Kidney epithelial cell (primary cell): ENCODE results near the gene GADD45B. TPM values are rescaled to one million over a fixed set of nuclear protein-coding genes. Genes with fewer than 3 reads are reported as not detected.

ENCODE experiments used
- DNase-seq: peaks from one replicate; pipeline ENCODE4 v3.0.0-alpha.2; 2010; ENCODE audit warnings: low read depth
- H3K27me3 ChIP-seq: 2 replicates; pipeline ENCODE4 v1.6.0; 2011; ENCODE audit warnings: low read length; ENCODE audit not compliant: control insufficient read depth, insufficient read depth
- H3K36me3 ChIP-seq: 2 replicates; pipeline ENCODE4 v1.5.1; 2011; ENCODE audit warnings: low read length; ENCODE audit not compliant: control insufficient read depth, insufficient read depth
- H3K4me3 ChIP-seq: 2 replicates; pipeline ENCODE4 v1.5.1; 2011; ENCODE audit warnings: low read depth, mild to moderate bottlenecking, control low read depth, low read length
- total RNA-seq: library from RNA; depleted of rRNA; stranded (reverse); fragments of >200 nt; gene quantifications from 2 replicates; pipeline ENCODE4 v1.2.3, GENCODE V29; 2015
- TF ChIP-seq, protein P1 (sequence below): IDR thresholded peaks from 2 replicates; pipeline ENCODE4 v1.5.1; 2011; ENCODE audit warnings: mild to moderate bottlenecking, moderate library complexity, low read length, control low read depth, inconsistent platforms; ENCODE audit not compliant: insufficient read depth, poor library complexity, severe bottlenecking

Gene GADD45B
- total RNA-seq, 1 donor from 2014 or later, result 99.6 TPM

DNA sequence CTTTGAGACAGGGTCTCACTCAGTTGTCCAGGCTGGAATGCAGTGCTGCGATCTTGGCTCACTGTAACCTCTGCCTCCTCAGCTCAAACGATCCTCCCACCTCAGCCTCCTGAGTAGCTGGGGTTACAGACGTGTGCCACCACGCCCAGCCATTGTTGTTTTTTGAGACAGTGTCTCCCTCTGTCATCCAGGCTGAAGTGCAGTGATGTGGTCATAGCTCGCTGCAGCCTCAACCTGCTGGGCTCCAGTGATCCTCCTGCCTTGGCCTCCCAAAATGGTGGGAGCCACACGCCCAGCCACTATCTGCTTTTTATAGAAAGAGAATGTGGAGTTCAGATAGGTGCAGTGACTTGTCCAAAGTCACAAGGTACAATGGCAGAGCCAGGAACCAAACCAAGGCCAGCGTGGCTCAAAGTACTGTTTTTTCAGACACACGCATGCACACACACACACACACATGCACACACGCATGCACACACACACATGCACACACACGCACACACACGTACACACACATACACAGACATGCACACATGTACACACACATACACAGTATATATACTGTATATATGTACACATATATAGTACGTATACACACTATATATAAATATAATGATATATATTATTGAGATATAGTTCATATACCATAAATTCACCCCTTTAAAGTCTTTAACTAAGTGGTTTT lies 6.6 kb downstream of the GADD45B start:
- Histone ChIP-seq H3K27me3 (no peaks in the 10 kb centered on the region), H3K36me3 (no peaks in the 10 kb centered on the region), H3K4me3 (no peak overlapping the region)
- TF ChIP-seq, protein P1, sequence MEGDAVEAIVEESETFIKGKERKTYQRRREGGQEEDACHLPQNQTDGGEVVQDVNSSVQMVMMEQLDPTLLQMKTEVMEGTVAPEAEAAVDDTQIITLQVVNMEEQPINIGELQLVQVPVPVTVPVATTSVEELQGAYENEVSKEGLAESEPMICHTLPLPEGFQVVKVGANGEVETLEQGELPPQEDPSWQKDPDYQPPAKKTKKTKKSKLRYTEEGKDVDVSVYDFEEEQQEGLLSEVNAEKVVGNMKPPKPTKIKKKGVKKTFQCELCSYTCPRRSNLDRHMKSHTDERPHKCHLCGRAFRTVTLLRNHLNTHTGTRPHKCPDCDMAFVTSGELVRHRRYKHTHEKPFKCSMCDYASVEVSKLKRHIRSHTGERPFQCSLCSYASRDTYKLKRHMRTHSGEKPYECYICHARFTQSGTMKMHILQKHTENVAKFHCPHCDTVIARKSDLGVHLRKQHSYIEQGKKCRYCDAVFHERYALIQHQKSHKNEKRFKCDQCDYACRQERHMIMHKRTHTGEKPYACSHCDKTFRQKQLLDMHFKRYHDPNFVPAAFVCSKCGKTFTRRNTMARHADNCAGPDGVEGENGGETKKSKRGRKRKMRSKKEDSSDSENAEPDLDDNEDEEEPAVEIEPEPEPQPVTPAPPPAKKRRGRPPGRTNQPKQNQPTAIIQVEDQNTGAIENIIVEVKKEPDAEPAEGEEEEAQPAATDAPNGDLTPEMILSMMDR, result no peak
- DNase-seq, result no peak

DNA sequence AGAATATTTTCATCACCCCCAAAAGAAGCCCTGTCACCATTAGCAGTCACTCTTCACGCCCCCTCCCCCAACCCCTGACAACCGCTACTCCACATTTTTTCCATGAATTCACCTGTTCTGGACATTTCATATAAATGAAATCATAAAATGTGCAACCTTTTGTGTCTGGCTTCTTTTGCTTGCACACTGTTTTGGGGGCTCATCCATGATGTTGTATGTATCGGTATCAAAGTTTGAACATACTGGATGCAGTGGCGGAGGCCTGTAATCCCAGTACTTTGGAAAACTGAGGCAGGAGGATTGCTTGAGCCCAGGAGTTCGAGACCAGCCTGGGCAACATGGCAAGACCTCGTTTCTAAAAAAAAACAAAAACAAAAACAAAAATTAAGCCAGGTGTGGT lies 7.2 kb downstream of the GADD45B start:
- TF ChIP-seq, protein P1, result no peak
- H3K27me3 ChIP-seq, result no peaks in the 10 kb centered on the region
- no peak overlapping the region for H3K4me3 ChIP-seq
- DNase-seq, result no peak
- H3K36me3 ChIP-seq, result no peaks in the 10 kb centered on the region

DNA sequence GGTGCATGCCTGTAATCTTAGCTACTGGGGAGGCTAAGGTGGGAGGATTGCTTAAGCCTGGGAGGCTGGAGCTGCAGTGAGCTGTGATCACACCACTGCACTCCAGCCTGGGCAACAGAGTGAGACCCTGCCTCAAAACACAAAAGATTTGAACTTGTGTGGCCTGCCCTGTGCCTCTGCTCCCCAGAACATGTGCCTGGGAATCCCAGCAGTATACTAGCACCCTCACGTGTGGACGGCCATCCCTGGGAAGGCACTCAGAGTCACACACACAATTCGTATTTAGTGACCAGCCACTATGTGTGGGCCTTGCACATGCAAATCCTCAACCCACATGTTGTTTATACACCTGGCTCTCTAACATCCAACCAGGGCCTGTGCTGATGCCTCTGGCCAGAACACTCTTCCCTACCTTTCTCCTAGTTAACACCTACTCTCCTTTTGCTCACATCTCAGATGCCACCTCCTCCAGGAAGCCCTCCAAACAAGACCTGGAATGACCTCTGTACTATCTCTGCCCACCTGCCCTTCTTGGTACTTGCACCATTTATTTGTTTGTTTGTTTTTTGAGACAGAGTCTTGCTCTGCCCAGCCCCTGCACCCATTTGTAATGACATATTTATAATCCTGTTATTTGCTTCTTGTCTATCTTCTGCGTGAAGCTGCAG lies 7.7 kb downstream of the GADD45B start:
- H3K36me3 ChIP-seq, result no peaks in the 10 kb centered on the region
- TF ChIP-seq, protein P1, result no peak
- no peak overlapping the region for H3K4me3 ChIP-seq
- no peak for DNase-seq
- H3K27me3 ChIP-seq, result no peaks in the 10 kb centered on the region

DNA sequence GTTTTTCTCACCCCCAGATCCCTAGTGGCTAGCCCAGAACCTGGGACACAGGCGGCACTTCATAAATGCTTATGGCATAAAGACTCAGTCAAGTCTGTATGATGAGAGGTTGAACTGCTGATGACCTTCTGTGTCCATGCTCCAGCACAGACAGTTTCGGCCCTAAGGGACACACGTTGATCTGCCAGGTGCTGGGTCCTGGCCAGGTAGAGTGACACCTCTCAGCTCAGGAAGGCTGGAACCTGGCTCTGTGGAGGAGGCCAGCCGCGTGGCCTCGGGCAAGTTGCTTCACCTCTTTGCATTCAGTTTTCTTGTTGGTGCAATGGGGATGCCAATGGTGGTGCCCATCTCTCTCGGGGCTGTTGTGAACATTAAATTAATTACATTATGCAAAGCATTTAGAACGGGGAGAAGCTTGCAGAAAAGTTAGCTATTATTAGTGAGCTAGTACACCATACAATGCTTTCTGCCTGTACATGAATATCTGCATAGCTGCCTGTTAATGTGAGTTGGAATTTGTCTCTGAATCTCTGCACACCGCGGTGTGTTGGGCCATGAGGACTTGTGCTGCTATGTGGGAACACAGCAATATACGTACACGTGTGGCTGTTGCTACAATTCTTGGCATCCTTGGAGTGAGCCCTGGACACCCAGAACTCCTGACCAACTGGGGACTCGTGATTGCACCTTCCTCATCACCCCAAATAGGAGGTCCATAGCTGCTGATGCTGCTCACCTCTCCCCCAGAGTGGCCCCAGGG lies 8.4 kb downstream of the GADD45B start:
- Histone ChIP-seq H3K4me3 (no peak overlapping the region), H3K27me3 (peaks cover under 1% of the 10 kb centered on the region), H3K36me3 (no peaks in the 10 kb centered on the region)
- no peak for DNase-seq
- TF ChIP-seq, protein P1, result no peak

DNA sequence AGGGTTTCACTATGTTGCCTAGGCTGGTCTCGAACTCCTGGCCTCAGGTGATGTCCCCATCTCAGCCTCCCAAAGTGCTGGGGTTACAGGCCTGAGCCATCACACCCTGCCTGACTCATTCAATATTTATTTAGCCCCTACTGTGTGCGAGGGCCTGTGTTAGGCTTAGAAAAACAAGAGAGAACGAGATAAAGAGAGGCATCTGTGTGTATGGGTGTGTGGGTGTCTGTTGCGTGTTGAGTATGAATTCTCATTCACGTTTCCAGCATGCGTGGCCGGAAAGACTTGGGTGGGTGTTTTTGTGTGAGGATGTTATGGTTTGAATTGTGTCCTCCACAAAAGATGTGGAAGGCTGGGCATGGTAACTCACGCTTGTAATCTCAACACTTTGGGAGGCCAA lies 9.5 kb downstream of the GADD45B start:
- DNase-seq, result no peak
- no peaks in the 10 kb centered on the region for H3K36me3 ChIP-seq
- peaks cover 5% of the 10 kb centered on the region for H3K27me3 ChIP-seq
- no peak overlapping the region for H3K4me3 ChIP-seq
- TF ChIP-seq, protein P1, result no peak
